PC-9 (cell line): ENCODE results near the gene LIME1.

Source experiments
- EZH2 ChIP-seq: fragments of 200-600 bp; sonication (generic); IDR thresholded peaks from 2 replicates; pipeline ENCODE4 v1.8.0; 2017; ENCODE audit warnings: antibody characterized with exemption, low read depth
- TF ChIP-seq, protein P1 (sequence below): fragments of 200-600 bp; sonication (generic); conservative IDR thresholded peaks from 2 replicates; pipeline ENCODE4 v1.6.1; 2017; ENCODE audit warnings: mixed run types, antibody characterized with exemption, mild to moderate bottlenecking, moderate library complexity

- TF ChIP-seq, protein P1, sequence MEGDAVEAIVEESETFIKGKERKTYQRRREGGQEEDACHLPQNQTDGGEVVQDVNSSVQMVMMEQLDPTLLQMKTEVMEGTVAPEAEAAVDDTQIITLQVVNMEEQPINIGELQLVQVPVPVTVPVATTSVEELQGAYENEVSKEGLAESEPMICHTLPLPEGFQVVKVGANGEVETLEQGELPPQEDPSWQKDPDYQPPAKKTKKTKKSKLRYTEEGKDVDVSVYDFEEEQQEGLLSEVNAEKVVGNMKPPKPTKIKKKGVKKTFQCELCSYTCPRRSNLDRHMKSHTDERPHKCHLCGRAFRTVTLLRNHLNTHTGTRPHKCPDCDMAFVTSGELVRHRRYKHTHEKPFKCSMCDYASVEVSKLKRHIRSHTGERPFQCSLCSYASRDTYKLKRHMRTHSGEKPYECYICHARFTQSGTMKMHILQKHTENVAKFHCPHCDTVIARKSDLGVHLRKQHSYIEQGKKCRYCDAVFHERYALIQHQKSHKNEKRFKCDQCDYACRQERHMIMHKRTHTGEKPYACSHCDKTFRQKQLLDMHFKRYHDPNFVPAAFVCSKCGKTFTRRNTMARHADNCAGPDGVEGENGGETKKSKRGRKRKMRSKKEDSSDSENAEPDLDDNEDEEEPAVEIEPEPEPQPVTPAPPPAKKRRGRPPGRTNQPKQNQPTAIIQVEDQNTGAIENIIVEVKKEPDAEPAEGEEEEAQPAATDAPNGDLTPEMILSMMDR, result no peak
- no peak for TF ChIP-seq EZH2
These were observed 35.5 kb upstream of the LIME1 start for GRCh38 chr20:63701051-63701328.
